Adrenal gland (tissue), 5 donors: ENCODE measurements around the gene ASB8.

Source experiments
- POLR2A ChIP-seq, 2 donors: fragments of 450-650 bp; IDR thresholded peaks; one replicate each; pipeline ENCODE4 v1.6.1; 2017; ENCODE audit warnings: antibody characterized with exemption in 2 of 2, mild to moderate bottlenecking in 2 of 2, moderate library complexity in 1 of 2
- TF ChIP-seq, protein P1 (sequence below), 6 experiments: fragments of 450-650 bp in 4 of 6; fragments of 200-600 bp in 2 of 6; sonication (generic) in 1 of 6; IDR thresholded peaks; 1 replicate in 5 of 6; 2 replicates in 1 of 6; pipeline versions ENCODE4 v1.5.1 to v1.8.0; 2016 to 2021; ENCODE audit warnings: antibody characterized with exemption in 6 of 6, mild to moderate bottlenecking in 2 of 6, moderate library complexity in 1 of 6
- donor health status: DM: no; HTN: no; CAD: no.

DNA sequence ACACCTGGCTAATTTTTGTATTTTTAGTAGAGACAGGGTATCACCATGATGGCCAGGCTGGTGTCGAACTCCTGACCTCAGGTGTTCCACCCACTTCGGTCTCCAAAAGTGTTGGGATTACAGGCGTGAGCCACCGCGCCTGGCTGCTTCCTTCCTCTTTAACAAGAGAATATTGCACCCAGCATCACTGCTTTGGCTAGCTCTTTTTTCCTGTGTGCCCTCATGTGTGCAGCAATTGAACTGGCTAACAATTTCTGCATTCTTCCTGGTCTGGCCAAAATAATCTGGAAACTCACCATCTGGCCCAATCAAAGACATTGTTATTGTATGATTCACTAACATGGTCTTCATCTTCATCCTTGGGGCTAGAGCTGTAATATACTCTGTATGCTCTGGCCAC is 2.7 kb upstream of the ASB8 start:
- TF ChIP-seq, protein P1, sequence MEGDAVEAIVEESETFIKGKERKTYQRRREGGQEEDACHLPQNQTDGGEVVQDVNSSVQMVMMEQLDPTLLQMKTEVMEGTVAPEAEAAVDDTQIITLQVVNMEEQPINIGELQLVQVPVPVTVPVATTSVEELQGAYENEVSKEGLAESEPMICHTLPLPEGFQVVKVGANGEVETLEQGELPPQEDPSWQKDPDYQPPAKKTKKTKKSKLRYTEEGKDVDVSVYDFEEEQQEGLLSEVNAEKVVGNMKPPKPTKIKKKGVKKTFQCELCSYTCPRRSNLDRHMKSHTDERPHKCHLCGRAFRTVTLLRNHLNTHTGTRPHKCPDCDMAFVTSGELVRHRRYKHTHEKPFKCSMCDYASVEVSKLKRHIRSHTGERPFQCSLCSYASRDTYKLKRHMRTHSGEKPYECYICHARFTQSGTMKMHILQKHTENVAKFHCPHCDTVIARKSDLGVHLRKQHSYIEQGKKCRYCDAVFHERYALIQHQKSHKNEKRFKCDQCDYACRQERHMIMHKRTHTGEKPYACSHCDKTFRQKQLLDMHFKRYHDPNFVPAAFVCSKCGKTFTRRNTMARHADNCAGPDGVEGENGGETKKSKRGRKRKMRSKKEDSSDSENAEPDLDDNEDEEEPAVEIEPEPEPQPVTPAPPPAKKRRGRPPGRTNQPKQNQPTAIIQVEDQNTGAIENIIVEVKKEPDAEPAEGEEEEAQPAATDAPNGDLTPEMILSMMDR (IDR thresholded peaks at IDR 0.05), result no peak
- no peak for TF ChIP-seq POLR2A (IDR thresholded peaks at IDR 0.05)
